DND-41 (cell line): ENCODE measurements around the gene SLC12A7.

ENCODE experiments used
- ATAC-seq: fragments of 200-7000 bp; cut with Tn5 transposase; 3 replicates; pipeline ENCODE4 v1.9.1; 2021; ENCODE audit warnings: low read depth; ENCODE audit not compliant: insufficient read depth
- DNase-seq: peaks from one replicate; pipeline ENCODE4 v3.0.0-alpha.2; 2020
- H2AFZ ChIP-seq: 2 replicates; pipeline ENCODE4 v1.6.0; 2012; ENCODE audit warnings: low read depth, low read length
- H3K27ac ChIP-seq: 2 replicates; pipeline ENCODE4 v1.5.1; 2012; ENCODE audit warnings: low read length, inconsistent platforms
- H3K27me3 ChIP-seq: fragments of 200-600 bp; sonication (generic); 2 replicates; pipeline ENCODE4 v1.6.0; 2012; ENCODE audit warnings: low read length, mild to moderate bottlenecking, inconsistent platforms; ENCODE audit not compliant: insufficient read depth, poor library complexity
- H3K36me3 ChIP-seq: 2 replicates; pipeline ENCODE4 v1.5.1; 2012; ENCODE audit warnings: low read length, inconsistent platforms; ENCODE audit not compliant: insufficient read depth
- H3K4me1 ChIP-seq: 2 replicates; pipeline ENCODE4 v1.5.1; 2012; ENCODE audit warnings: mild to moderate bottlenecking, low read length; ENCODE audit not compliant: insufficient read depth
- H3K4me2 ChIP-seq: 2 replicates; pipeline ENCODE4 v1.6.0; 2012; ENCODE audit warnings: mild to moderate bottlenecking, moderate library complexity, low read length, inconsistent platforms; ENCODE audit not compliant: insufficient read depth
- H3K4me3 ChIP-seq, 2 experiments: fragments of 200-600 bp in 1 of 2; shearing (Covaris generic) in 1 of 2; 2 replicates each; pipeline ENCODE4 v1.5.1; 2012 to 2016; ENCODE audit warnings: inconsistent platforms in 2 of 2, low read length in 2 of 2, mild to moderate bottlenecking in 2 of 2, low read depth in 1 of 2, moderate library complexity in 1 of 2
- H3K79me2 ChIP-seq: 2 replicates; pipeline ENCODE4 v1.6.0; 2012; ENCODE audit warnings: low read length, inconsistent platforms; ENCODE audit not compliant: insufficient read depth
- H3K9ac ChIP-seq: 2 replicates; pipeline ENCODE4 v1.6.0; 2012; ENCODE audit warnings: low read depth, mild to moderate bottlenecking, inconsistent platforms, low read length, moderate library complexity
- H3K9me3 ChIP-seq: 2 replicates; pipeline ENCODE4 v1.5.1; 2012; ENCODE audit warnings: low read length, moderate library complexity, mild to moderate bottlenecking, inconsistent platforms; ENCODE audit not compliant: insufficient read depth, severe bottlenecking
- H4K20me1 ChIP-seq: 2 replicates; pipeline ENCODE4 v1.6.0; 2012; ENCODE audit warnings: low read length; ENCODE audit not compliant: insufficient read depth
- EZH2 ChIP-seq: IDR thresholded peaks from 3 replicates; pipeline ENCODE4 v1.6.1; 2012; ENCODE audit warnings: borderline replicate concordance, low read depth, mild to moderate bottlenecking, moderate library complexity, low read length, inconsistent platforms; ENCODE audit not compliant: severe bottlenecking
- TF ChIP-seq, protein P1 (sequence below): IDR thresholded peaks from 2 replicates; pipeline ENCODE4 v1.5.1; 2012; ENCODE audit warnings: borderline replicate concordance, low read length, moderate library complexity, mild to moderate bottlenecking; ENCODE audit not compliant: poor library complexity, severe bottlenecking; ENCODE audit errors: extremely low read depth

SLC12A7 gene

DNA sequence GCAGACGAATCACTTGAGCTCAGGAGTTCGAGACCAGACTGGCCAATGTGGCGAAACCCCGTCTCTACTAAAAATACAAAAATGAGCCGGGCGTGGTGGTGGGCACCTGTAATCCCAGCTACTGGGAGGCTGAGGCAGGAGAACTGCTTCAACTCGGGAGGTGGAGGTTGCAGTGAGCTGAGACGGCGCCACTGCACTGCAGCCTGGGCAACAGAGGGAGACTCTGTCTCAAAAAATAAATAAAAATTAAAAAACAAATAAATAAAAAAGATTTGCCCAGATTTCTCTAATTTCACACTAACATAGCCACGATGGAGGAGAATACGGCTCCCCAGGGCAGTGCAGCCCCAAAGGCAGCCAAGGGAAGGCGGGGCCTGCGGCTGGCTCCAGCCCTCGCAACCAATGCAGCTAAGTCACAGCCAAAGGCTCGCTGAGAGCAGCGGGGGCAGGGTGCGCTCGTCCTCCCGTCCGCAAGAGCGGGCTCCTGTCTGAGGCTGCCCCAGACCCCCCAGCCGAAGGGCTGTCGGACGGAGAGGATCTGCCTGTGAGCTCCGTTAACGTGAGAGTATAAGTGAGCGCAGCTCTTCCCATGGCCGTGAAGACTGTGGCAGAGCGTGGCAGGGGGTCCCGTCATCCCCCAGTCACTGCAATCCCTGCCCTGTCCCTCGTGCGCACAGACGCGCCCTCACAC, 43.5 kb downstream of the SLC12A7 start:
- no peaks in the 10 kb centered on the region for H3K4me1 ChIP-seq
- no peaks in the 10 kb centered on the region for H3K27me3 ChIP-seq
- no peaks in the 10 kb centered on the region for H3K79me2 ChIP-seq
- no peak overlapping the region for H3K4me2 ChIP-seq
- no peaks in the 10 kb centered on the region for H4K20me1 ChIP-seq
- no peak for ATAC-seq
- TF ChIP-seq, protein P1, sequence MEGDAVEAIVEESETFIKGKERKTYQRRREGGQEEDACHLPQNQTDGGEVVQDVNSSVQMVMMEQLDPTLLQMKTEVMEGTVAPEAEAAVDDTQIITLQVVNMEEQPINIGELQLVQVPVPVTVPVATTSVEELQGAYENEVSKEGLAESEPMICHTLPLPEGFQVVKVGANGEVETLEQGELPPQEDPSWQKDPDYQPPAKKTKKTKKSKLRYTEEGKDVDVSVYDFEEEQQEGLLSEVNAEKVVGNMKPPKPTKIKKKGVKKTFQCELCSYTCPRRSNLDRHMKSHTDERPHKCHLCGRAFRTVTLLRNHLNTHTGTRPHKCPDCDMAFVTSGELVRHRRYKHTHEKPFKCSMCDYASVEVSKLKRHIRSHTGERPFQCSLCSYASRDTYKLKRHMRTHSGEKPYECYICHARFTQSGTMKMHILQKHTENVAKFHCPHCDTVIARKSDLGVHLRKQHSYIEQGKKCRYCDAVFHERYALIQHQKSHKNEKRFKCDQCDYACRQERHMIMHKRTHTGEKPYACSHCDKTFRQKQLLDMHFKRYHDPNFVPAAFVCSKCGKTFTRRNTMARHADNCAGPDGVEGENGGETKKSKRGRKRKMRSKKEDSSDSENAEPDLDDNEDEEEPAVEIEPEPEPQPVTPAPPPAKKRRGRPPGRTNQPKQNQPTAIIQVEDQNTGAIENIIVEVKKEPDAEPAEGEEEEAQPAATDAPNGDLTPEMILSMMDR, result no peak
- TF ChIP-seq EZH2, result no peak
- H3K9me3 ChIP-seq, result no peaks in the 10 kb centered on the region
- H3K27ac ChIP-seq, result no peak overlapping the region
- no peak for DNase-seq
- no peaks in the 10 kb centered on the region for H3K36me3 ChIP-seq
- no peak overlapping the region for H3K9ac ChIP-seq
- no peak overlapping the region for H2AFZ ChIP-seq
- H3K4me3 ChIP-seq, result no peak overlapping the region

DNA sequence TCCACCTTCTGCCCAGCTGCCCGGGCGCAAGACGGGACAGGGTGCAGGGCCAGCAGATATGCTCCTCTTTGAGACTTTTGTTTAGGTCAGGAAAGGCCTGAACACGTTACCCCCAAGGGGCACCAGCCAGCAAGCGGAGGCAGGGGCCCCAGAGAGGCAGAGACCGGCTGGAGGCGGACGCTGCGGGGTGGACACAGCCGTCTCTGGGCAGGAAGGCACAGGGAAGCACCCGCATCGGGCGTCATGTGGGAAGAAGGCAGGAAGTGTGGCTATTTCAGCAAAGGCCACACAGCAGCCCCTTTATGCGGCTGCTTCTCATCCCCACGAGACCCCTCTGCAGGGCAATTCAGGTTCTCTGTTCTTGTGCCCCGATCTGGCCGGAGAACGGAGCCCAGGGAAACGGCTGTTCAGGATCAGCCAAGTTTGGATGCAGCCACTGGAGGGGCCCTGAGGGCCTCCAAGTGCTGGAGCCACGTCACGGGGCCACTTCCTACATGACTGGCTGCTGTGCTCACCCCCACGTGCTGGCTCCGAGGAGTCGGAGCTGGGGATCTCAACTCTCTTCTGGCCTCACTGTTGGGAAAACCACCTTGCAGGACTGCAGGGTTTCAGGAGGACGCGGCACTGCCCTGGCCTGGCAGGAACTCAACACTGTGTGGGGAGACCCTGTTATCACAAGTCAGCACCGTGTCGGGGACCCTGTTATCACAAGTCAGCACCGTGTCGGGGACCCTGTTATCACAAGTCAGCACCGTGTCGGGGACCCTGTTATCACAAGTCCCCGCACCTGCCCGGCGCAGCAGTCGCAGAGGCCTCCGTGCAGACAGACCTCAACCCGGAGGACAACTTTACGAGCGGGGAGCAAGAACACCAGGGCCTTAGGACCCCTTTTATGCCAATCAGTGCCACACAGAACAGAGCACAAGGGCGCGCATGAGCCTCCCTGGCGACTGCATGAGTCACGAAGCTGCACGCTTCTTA, 44.4 kb downstream of the SLC12A7 start:
- TF ChIP-seq EZH2, result no peak
- TF ChIP-seq, protein P1, result no peak
- H3K9ac ChIP-seq, result no peak overlapping the region
- no peaks in the 10 kb centered on the region for H3K9me3 ChIP-seq

DNA sequence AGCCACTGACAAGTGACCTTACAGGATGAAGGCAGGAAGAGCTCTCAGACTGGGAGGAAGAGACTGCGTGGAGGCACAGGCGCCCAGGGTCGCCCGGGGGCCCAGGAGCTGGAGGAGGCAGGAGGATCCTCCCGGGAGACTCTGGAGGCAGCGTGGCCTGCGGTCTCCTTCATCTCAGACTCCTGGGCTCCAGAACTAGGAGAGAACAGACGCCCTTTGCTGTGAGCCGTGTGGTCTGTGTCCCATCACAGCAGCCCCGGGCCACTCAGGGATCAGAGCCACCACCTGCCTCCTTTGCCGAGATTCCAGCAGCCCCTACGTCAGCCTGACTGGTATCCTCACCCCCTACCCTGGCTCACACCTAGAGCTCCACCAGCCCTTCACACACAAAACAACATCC, 45.2 kb downstream of the SLC12A7 start:
- Histone ChIP-seq H3K79me2 (no peaks in the 10 kb centered on the region), H3K9me3 (no peaks in the 10 kb centered on the region), H3K36me3 (no peaks in the 10 kb centered on the region), H3K9ac (no peak overlapping the region), H3K27ac (no peak overlapping the region), H3K27me3 (no peaks in the 10 kb centered on the region), H4K20me1 (no peaks in the 10 kb centered on the region), H3K4me3 (no peak overlapping the region), H2AFZ (no peak overlapping the region), H3K4me1 (no peaks in the 10 kb centered on the region), H3K4me2 (no peak overlapping the region)
- TF ChIP-seq, protein P1, result no peak
- no peak for TF ChIP-seq EZH2
- ATAC-seq (no peak), DNase-seq (no peak)

More for the DNA sequence above, 44.4 kb downstream of the SLC12A7 start:
- Histone ChIP-seq H3K27ac (no peak overlapping the region), H2AFZ (no peak overlapping the region), H4K20me1 (no peaks in the 10 kb centered on the region), H3K79me2 (no peaks in the 10 kb centered on the region), H3K27me3 (no peaks in the 10 kb centered on the region), H3K4me1 (no peaks in the 10 kb centered on the region), H3K36me3 (no peaks in the 10 kb centered on the region), H3K4me3 (no peak overlapping the region), H3K4me2 (no peak overlapping the region)
- no peak for DNase-seq
- ATAC-seq, result no peak
